Stimulated activated CD4-positive, alpha-beta T cell treated with anti-CD3 and anti-CD28 coated beads, Interleukin-15, amount 100 ng/mL, for 48 hours (primary cell): ENCODE data around the gene CSNK2A1.
"Not testable (repeated sequence)": the region's sequence is repeated elsewhere in the genome, so short reads cannot be mapped to it uniquely, and the experiment has no call there.

Experiments used
- DNase-seq, 2 donors: peaks; one replicate each; pipeline ENCODE4 v3.0.0-alpha.2; 2020; ENCODE audit warnings: low read depth in 2 of 2

CSNK2A1 gene

DNA sequence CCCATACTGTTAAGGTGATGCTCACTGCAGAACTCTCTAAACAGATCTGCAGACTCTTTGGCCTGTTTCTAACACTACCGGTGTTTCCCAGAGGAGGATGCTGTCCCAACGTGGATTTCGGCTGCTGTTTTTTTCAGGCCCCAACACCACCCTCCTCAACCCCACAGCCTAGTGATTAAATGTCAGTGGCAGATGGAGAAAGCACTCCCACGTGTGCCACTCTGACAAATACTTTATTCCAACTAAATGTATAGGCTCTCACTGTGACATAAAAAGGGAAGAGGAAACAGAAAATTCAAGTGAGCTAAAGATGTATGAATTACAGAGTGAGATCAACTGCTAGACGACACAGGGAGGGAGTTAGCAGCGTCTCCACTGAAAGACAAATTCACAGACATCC is 84.8 kb downstream of the CSNK2A1 start:
- DNase-seq = no peak

DNA sequence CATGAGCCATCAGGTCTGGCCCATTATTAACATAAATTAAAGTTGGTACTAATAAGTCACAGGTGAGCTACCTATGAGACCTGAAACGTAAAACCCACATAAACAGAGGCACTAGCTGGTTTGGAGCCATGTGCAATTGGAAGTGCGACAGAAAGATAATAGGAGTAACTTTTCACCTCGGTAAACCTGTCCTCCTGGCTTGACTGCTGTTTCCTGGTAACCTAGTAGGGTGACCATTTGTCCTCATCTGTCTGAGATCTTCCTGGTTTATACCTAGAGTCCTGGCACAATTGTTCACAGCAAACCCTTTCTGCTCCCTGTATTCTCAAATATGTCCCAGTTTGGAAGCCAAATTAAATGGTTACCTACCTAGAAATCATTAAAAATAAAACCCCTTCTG is 88.6 kb downstream of the CSNK2A1 start:
- DNase-seq = no peak

DNA sequence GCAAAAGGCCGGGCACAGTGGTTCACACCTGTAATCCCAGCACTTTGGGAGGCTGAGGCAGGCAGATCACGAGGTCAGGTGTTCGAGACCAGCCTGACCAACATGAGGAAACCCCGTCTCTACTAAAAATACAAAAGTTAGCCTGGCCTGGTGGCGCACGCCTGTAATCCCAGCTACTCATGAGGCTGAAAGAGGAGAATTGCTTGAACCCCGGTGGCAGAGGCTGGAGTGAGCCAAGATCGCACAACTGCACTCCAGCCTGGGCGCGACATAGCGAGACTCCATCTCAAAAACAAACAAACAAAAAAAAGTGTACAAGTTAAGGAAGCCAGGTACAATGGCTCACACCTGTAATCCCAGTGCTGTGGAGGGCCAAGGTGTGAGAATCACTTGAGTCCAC is 91.6 kb downstream of the CSNK2A1 start:
- not testable (repeated sequence) for DNase-seq

DNA sequence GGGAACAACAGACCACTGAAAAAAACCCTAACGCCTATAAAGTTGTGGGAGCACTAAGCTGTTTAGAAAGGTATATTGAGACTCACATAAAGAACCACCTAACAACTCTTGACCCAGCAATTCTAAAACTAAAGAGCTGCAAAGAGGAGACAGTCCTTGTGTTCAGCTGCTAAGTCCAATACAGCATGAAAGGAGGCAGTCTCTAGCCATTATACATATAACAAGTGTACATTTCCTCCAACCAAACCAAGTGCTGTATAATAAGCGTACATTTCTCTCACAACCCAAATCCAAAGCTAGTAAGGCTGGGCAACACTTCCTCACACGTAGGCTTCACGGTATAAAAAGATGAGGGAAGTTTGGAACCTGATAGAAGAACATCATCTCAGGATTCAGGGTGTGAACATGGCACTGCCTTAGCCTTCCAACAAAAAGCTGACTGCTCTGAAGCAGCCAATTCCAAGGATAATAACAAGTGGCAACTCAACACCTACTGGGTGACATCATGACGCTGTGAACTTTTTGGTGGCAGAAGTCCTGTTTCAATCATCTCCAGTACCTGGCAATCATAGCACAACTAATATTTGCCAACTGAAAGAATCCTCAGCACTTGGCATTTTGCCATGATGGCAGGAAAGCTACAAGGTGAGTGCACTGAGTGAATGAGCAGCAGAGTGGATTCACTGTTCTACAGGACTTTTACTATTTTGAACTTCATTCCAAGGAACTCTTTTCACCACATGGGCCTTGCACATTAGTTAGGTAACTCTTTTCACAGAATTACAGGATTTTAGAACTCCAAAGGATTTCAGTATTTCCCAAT is 97.9 kb downstream of the CSNK2A1 start:
- no peak for DNase-seq

DNA sequence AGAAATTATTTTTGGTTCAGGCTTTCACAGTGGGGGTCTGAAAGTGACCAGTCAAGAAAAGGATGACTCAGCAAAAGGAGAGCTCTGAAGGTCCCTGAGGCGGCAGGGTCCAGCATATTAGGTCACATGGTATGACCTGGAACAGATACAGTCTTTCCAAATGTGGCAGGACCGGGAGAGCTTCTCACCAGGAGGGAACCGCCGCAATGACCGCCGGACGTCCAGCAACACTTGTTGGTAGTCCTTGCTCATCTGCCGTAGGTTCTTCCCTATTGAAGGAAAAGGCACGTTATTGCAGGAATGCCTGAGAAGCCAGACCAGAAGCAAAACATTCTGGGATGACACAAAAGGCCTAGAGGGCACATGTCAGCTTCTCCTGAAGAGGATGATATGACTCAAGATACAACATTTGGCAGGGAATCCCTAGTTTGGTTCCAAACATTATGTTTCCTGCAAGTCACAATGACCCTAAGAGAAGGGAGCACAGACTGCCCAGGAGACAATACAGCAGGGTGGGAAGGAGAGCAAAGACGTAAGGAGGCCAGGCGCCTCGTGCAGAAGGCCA is 98.6 kb downstream of the CSNK2A1 start:
- DNase-seq = no peak

DNA sequence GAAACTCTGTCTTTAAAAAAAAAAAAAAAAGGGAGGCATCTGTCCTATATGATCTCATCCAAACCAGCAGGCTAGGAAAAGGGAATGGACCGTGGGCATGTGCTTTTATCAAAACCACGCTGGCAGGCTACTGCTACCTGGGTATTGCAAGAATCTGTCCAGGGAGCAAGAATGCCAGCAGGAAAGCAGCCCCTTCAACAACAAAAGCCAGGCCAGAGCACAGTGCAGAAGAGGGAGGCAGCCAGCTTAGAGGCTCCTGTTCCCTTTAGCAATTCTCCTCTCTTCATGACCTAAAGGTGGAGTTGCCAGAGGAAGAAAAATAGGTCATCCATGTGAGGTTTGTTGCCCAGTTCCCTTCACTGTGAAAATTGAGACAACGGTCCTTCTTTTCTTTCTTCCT is 99.5 kb downstream of the CSNK2A1 start:
- no peak for DNase-seq

DNA sequence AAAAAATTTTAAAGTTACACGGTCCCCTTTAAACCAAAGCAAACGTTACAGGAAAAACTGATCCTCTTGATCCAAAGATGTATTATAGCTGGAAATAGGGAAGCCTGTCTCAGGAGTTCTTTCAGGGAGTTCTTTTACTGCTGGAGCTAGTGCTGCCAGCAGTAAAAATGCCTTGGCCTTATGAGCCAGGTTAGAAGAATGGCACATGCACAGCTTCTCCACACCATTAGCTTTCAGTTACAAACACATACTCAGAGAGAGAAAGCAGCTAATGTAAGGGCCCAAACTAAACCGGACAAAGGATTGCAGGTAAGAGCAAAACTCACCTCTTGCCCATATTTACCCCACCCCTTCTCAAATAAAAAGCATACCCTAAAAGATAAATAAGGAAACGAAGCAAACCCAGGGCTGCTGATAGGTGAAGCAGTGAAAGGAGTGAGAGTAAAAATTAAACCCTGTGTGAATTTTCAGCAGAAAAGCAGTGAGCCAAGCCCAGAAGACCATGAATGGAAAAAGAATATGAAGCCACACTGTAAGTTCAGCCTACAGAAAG is 100.3 kb downstream of the CSNK2A1 start:
- DNase-seq = no peak

DNA sequence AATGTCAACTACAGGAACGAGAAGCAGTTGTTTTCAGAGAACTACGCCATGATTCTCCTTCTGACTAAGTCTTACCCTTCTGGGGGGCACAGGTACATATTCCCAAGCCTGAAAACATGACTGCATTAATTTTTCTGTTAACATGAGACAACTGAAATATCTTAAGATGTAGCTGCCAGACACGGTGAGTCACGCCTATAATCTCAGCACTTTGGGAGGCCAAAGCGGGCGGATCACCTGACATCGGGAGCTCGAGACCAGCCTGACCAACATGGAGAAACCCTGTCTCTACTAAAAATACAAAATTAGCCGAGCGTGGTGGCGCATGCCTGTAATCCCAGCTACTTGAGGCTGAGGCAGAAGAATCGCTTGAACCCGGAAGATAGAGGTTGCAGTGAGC is 103.0 kb downstream of the CSNK2A1 start:
- DNase-seq = no peak

DNA sequence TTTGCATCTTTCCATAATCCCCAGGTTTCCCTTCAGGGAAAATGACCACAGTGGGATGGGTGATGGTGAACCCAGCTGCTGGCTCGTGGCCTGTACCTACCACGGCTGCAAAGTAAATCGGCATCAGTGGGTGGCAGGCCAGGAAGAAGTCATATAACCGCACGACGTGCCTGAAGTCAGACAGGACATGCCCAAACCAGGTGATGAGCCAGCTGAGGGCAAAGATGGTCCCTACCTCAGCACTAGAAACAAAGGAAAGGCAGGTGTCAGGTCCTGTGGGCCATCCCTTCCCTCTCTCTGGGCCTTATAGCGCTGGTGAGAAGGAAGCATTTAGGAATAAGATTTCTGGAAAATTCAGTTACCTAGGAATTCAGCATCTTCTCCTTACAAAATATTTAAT is 103.4 kb downstream of the CSNK2A1 start:
- DNase-seq = no peak

DNA sequence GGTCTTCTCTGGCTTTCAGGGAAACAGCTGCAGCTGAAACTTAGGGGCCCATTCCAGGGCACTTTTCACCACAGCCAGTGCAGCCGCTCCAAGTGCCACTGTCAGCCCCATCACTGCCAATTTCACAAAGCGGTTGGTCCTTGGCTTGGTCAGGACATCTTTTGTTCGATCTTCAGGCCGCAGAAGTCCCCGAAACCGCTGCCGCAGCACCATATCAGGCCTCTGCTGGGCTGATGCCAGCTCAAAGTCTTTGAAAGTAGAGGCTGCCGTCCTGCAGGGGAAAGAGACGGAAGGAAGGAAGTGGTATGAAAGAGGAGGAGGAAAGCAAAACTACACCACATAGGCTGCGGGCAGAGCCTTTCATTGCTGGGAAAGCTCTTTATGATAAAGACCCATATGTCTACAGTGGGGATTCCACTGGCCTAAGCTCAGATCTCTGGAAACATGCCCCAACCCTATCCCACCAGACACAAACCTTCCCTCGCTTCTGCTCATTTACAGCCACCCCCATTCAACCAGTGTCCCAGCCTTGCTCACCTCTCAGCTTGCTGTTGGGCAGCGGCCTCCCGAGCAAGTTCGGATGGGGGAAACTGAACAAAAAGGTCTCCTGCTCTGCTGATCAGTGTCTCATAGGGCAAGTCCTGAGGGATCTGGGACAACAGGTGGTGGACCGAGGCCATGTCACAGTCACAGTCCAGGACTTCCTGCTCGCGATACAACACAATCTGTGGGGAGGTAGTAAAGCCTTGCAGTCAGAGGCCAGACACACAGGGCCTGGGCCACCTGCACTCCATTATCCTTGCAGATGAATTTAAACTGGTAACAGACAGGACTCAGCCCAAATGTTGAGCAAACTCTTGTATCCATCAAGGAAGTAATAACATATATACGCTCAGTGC is 104.8 kb downstream of the CSNK2A1 start:
- peak in 1 of 2 donors; percentile 31 for DNase-seq

DNA sequence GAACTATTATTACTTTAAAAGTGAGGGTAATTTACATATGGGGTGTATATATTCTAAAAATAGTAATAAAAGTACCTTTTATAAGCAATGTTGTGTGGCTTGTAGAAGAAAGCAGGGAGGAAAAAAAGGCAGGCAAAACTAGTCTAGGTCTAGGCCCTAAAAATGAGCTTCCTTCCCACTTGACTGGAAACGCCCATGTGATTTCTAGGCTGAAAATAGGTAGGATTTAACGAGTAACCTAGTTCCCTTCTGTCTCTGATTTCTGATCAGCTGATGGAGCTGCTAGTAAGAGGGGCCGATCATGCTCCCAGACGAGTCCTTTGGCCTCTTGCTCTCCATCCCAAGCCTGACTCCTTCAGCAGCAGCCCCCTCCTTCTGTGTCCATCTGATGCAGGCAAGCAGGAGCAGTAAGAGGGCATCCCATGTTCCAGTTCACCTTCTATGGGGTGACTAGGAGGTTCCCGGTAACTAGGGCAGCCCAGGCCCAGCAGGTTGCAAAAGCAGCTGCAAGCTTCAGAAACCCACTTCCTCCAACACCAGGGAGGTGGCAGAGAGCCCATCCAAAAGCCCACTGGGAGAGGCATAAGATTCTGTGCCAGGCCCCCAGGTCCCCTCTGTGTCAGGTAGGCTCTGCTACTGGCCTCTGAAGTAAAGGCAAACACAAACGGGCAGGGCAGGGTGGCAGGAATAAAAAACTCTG is 105.7 kb downstream of the CSNK2A1 start:
- DNase-seq = no peak

DNA sequence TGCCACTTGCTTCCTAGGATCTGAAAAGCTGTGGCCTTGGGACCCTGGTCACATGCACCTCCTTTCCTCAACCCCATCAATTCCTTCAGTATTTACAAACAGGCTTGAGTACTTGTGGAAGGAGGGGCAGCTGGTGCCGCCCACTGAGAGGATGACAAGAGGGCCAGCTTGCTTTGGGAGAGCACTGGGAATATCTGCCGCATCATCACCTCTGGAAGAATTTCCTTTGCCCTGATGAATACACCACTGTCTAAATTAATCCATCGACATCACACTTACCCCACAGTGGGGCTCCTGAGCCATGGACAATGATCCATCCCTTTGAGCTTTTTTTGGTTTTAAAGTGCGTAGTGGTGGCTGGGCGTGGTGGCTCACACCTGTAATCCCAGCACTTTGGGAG is 107.1 kb downstream of the CSNK2A1 start:
- no peak for DNase-seq

DNA sequence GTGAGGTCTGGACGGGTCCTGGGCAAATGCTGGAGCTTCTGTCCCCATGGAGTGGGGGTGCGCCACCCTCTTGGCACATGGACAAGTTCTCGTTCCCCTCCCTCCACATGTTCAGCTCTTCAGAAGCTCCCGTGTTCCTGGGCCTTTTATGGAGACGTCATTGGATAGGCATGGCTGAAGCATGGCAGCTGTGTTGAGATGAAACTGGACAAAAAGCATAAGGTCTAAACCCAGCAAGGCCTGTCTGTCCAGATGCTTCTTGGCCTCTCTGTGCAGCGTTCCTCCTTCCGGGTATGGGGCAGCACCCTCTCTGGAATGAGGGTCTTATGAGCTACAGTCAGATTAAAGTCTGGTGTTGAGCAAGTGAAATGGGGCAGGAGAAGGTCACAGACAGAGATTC is 108.0 kb downstream of the CSNK2A1 start:
- DNase-seq = no peak

DNA sequence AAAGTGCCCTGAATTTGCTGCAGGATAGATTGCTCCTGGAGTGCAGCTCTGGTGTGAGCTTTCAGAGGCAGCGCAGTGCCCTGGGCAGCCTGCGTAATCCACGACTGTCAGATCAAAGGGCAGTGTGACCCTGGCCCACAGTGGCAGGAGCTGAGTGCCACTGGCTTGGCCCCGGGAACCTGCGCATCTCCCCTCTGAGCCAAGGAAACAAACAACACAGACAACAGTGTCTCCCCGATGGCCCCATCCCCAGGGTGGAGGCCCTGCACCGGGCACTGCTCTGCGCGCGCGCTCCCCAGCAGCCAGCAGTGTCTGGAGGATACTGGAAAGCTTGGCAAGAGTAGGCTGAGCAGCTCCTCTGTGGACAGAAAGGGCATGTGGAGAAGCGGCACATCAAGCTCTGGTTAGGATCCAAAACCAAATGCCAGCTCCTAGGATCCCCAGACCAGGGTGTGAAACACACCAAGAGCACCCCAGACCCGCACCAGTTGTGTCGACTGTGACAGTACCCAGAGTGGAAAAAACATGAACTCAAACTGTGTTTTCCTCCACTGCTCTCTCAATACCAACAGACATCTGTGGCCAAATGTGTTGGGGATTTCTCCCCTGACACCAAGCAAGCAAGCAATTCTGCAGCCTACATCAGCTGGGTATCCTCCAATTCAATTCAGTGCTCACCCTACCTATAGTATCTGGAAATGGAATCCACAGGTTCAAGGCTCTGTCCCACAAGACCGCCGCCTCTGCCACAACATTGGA is 108.8 kb downstream of the CSNK2A1 start:
- DNase-seq = no peak

DNA sequence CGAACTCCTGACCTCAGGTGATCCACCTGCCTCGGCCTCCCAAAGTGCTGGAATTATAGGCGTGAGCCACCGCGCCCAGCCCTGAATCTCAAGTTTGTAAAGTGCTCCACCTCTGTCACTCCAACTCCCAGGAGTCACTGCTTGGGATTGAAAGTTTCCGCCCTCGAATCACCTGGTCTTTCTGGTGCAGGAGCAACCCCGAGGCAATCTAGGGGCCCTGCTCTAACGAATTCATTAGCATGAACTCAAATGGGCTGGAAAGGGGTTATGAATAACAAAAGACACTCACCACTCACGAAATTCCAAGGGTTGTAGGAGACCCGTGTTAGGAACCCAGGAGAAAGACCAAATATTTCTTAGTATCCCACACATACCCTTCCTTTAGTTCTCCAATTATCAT is 109.4 kb downstream of the CSNK2A1 start:
- DNase-seq = no peak

DNA sequence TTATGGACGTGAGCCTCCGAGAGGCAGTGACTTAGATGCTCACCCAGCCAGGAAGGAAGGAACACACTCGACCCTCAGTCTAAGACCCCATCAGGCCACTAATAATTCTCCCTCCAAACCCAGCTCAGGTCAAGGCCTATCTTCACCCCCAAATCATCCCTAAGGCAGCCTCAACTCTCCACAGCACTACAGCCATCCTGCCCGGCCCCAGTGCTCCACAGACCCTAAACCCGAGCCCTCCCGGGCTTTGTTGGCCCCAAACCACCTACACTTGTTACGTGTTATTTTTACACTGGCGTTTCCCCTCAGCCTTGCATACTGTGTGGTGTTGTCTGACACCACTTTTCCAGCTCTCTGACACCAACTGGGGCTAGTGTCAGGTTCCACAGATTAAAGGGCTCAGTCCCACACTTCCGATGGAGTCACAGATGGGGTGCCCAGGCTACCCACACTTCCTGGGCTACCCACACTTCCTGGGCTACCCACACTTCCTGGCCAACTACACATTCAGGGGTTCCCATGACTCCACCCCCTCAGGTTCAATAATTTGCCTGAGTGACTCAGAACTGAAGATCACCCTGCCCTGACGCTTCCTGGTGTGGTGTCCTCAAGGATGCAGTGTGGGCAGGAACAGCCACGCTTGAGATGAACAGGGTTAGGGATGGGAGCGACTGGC is 110.2 kb downstream of the CSNK2A1 start:
- DNase-seq = peak; percentile 65 to 69

DNA sequence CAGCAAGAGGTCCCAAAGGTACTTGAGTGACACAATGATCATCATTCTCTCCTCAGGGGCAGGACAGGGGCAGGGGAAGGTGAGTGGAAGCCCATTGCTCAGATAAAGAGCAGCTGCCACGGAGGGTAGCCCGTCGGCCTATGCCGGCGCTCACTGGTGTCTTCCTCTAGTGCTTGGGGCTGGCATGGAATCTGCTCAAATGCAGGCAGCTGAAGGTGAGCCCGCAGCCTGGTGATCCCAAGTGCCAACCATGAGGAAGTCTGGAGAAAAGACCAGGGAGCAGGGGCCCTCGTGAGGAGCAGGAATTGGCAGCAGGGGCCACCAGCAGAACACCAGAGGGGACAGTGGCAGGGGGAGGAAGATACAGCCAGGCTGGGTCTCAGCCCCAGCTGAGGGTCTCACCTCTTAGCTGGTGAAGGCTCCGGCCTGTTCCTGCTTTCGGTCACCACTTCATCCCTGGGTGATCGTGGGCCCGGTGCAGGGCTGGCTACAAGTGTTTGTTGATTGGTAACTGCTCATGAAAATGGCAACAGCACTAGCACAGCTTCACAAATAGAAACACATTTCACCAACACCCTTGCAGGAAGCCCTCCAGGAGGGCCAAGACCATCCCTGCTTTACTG is 110.8 kb downstream of the CSNK2A1 start:
- no peak for DNase-seq

DNA sequence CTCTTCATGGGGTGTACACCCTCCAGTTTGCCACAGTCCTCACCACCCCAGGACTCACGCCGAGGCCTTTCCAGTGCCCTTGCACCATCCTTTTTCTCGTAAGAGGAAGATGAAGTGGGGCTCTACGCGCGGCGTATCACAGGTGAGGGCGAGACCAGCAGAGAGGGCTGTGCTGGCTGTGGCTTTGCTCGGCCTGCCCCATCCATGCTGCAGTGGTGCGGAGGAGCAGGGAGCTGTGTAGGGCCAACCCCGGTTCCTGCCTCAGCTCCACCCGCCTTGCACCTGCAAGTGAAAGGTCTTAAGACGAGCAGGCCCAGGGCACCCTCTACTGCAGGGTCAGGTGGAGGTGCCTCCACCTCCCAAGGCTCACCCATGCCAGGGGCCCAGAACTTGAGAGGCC is 111.4 kb downstream of the CSNK2A1 start:
- no peak for DNase-seq

DNA sequence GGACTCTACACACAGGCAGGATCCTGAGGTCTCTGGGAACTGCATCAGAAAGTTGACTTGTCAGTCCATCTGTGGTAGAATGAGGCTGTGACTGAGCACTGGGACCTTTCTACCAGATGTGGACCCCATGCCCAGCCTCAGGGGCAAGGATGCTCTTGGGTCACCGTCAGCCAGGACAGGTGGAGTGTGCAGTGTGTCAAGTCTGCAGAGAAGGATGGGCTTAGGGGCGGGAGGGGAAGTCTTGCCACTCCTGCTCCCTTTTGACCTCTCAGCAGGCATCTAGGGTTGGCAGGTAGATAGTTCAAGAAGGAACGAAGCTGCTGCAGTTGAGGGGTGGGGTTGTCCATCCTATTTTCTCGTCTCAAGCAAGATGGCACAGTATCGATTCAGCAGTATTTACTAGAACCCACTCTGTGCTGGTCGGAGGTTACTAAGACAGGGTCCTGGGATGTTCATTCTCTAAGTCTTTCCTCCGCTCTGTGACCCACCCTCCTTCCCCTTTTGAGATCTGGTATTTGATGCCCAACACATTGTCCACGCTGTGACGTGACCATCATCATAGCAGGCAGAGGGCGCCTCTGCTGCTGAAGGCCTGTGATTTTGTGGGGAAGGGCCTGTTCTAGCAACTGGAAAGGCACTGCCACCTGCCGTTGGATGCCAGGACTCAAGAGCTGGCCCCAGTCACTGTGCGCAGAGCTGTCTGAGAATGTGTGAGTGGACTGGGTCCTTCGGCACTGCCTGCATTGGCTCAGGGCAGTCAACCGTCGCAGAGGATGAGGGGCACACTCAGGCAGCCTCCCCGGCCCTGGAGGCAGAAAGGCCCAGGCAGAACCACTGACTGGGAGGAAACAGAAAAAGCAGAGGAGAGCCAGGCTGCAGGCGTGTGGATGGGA is 112.3 kb downstream of the CSNK2A1 start:
- DNase-seq = peak in 1 of 2 donors; percentile 25
